ENCODE measurements around the gene CPT2. TPM values are rescaled to one million over a fixed set of nuclear protein-coding genes. Genes with fewer than 3 reads are reported as not detected.

Gene CPT2
- total RNA-seq, 1 experiment from 2014 or later: 14.4 TPM

- TF ChIP-seq, protein P1, sequence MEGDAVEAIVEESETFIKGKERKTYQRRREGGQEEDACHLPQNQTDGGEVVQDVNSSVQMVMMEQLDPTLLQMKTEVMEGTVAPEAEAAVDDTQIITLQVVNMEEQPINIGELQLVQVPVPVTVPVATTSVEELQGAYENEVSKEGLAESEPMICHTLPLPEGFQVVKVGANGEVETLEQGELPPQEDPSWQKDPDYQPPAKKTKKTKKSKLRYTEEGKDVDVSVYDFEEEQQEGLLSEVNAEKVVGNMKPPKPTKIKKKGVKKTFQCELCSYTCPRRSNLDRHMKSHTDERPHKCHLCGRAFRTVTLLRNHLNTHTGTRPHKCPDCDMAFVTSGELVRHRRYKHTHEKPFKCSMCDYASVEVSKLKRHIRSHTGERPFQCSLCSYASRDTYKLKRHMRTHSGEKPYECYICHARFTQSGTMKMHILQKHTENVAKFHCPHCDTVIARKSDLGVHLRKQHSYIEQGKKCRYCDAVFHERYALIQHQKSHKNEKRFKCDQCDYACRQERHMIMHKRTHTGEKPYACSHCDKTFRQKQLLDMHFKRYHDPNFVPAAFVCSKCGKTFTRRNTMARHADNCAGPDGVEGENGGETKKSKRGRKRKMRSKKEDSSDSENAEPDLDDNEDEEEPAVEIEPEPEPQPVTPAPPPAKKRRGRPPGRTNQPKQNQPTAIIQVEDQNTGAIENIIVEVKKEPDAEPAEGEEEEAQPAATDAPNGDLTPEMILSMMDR (IDR thresholded peaks at IDR 0.05; ENCODE audit: insufficient read depth in 1 of 2, low read depth in 1 of 2, low read length in 1 of 2, severe bottlenecking in 1 of 2, unreplicated experiment in 1 of 2): no peak
- BruUV-seq (replicated peaks): no TSS peak
- H3K36me3 ChIP-seq (ENCODE audit: control insufficient read depth, insufficient read depth, low read length): no peaks in the 10 kb centered on the region
- Mint-ChIP-seq H3K27ac (ENCODE audit: unreplicated experiment) (no peak overlapping the region), H3K36me3 (ENCODE audit: insufficient read depth, unreplicated experiment) (no peaks in the 10 kb centered on the region), H3K4me1 (ENCODE audit: low read depth, unreplicated experiment) (no peaks in the 10 kb centered on the region), H3K9me3 (ENCODE audit: unreplicated experiment) (no peaks in the 10 kb centered on the region), H3K4me3 (ENCODE audit: unreplicated experiment) (no peak overlapping the region), H3K27me3 (ENCODE audit: insufficient read depth, unreplicated experiment) (no peaks in the 10 kb centered on the region)
- no peak for DNase-seq
- POLR2A ChIA-PET: no interaction called here
- no peaks in the 10 kb centered on the region for H3K9me3 ChIP-seq
- CTCF ChIA-PET: no interaction called here
- peaks cover 4% of the 10 kb centered on the region; the same call in 1 of the 2 replicates for H3K4me1 ChIP-seq
- no peaks in the 10 kb centered on the region for H3K27me3 ChIP-seq (replicated peaks; ENCODE audit: control insufficient read depth, insufficient read depth, low read length)
- intact Hi-C loops (cut with micrococcal nuclease; ENCODE audit: unreplicated experiment): no loop called here
- no peak overlapping the region for H3K4me3 ChIP-seq (ENCODE audit: low read depth, low read length)
Observed at GRCh38 chr1:53155945-53156344, 40.7 kb upstream of the CPT2 start.

GRCh38 chr1:53156783-53157182, 39.8 kb upstream of the CPT2 start:
- H3K27me3 ChIP-seq (replicated peaks; ENCODE audit: control insufficient read depth, insufficient read depth, low read length): no peaks in the 10 kb centered on the region
- ChIA-PET POLR2A (no interaction called here), CTCF (no interaction called here)
- Mint-ChIP-seq H3K4me1 (ENCODE audit: low read depth, unreplicated experiment) (no peaks in the 10 kb centered on the region), H3K36me3 (ENCODE audit: insufficient read depth, unreplicated experiment) (no peaks in the 10 kb centered on the region), H3K27ac (ENCODE audit: unreplicated experiment) (no peak overlapping the region), H3K9me3 (ENCODE audit: unreplicated experiment) (no peaks in the 10 kb centered on the region), H3K27me3 (ENCODE audit: insufficient read depth, unreplicated experiment) (no peaks in the 10 kb centered on the region), H3K4me3 (ENCODE audit: unreplicated experiment) (no peak overlapping the region)
- intact Hi-C loops (cut with micrococcal nuclease; ENCODE audit: unreplicated experiment): no loop called here
- no peaks in the 10 kb centered on the region for H3K9me3 ChIP-seq
- H3K4me3 ChIP-seq (ENCODE audit: low read depth, low read length): no peak overlapping the region
- no peaks in the 10 kb centered on the region for H3K36me3 ChIP-seq (ENCODE audit: control insufficient read depth, insufficient read depth, low read length)
- DNase-seq: no peak
- H3K4me1 ChIP-seq: peaks cover 7% of the 10 kb centered on the region; the same call in 1 of the 2 replicates
- TF ChIP-seq, protein P1 (IDR thresholded peaks at IDR 0.05; ENCODE audit: insufficient read depth in 1 of 2, low read depth in 1 of 2, low read length in 1 of 2, severe bottlenecking in 1 of 2, unreplicated experiment in 1 of 2): no peak
- no TSS peak for BruUV-seq (replicated peaks)

DNA sequence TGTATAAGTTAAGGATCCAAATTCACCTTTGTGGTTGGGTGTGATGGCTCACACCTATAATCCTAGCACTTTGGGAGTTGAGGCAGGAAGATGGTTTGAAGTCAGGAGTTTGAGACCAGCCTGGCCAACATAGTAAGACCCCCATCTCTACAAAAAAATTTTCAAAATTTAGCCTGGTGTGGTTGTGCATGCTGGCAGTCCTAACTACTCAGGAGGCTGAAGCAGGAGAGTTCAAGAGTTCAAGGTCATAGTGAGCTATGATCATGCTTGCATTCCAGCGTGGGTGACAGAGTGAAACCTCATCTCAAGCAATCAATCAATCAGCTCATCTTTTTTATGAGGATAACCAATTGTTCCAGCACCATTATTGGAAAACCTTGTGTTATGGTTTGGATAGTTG, 37.7 kb upstream of the CPT2 start:
- intact Hi-C loops (cut with micrococcal nuclease; ENCODE audit: unreplicated experiment): no loop called here
- BruUV-seq (replicated peaks): no TSS peak
- no peaks in the 10 kb centered on the region for H3K27me3 Mint-ChIP-seq (ENCODE audit: insufficient read depth, unreplicated experiment)

More for the DNA sequence above, 37.7 kb upstream of the CPT2 start:
- Histone ChIP-seq H3K27me3 (replicated peaks; ENCODE audit: control insufficient read depth, insufficient read depth, low read length) (no peaks in the 10 kb centered on the region), H3K4me3 (ENCODE audit: low read depth, low read length) (no peak overlapping the region), H3K36me3 (ENCODE audit: control insufficient read depth, insufficient read depth, low read length) (no peaks in the 10 kb centered on the region), H3K9me3 (no peaks in the 10 kb centered on the region), H3K4me1 (peaks cover 7% of the 10 kb centered on the region; the same call in 1 of the 2 replicates)
- ChIA-PET POLR2A (no interaction called here), CTCF (interaction anchor here (0.5 kb wide), 1 partner anchor 792 kb away, joined by 9 read pairs; no protein-coding TSS in a partner anchor)
- Mint-ChIP-seq H3K27ac (ENCODE audit: unreplicated experiment) (no peak overlapping the region), H3K4me1 (ENCODE audit: low read depth, unreplicated experiment) (no peaks in the 10 kb centered on the region), H3K4me3 (ENCODE audit: unreplicated experiment) (no peak overlapping the region), H3K36me3 (ENCODE audit: insufficient read depth, unreplicated experiment) (no peaks in the 10 kb centered on the region), H3K9me3 (ENCODE audit: unreplicated experiment) (no peaks in the 10 kb centered on the region)
- no peak for DNase-seq
- TF ChIP-seq, protein P1 (IDR thresholded peaks at IDR 0.05; ENCODE audit: insufficient read depth in 1 of 2, low read depth in 1 of 2, low read length in 1 of 2, severe bottlenecking in 1 of 2, unreplicated experiment in 1 of 2): no peak
